Activated CD4-positive, alpha-beta T cell treated with anti-CD3 and anti-CD28 coated beads, Interleukin-2, amount 50 U/mL, for 1 hour (primary cell): Measurements from ENCODE around the gene SCART1.
"Not testable (repeated sequence)": the region's sequence is repeated elsewhere in the genome, so short reads cannot be mapped to it uniquely, and the experiment has no call there.

Source experiments
- DNase-seq: peaks from one replicate; pipeline ENCODE4 v3.0.0-alpha.2; 2020

The SCART1 gene

GRCh38 chr10:133453516-133454203 is at the start of gene SCART1:
SCART1 (plus strand) TSS chr10:133453945; CDS start chr10:133453998, 53 bp downstream.
- DNase-seq, result no peak

GRCh38 chr10:133405272-133405671 is 48.5 kb upstream of the SCART1 start:
- no peak for DNase-seq

- no peak for DNase-seq
Measured at GRCh38 chr10:133405844-133406527, 47.8 kb upstream of the SCART1 start.

GRCh38 chr10:133411523-133412380 is 42.0 kb upstream of the SCART1 start:
- no peak for DNase-seq

- DNase-seq, result no peak
Measured at GRCh38 chr10:133412381-133412711, 41.4 kb upstream of the SCART1 start.

- DNase-seq, result not testable (repeated sequence)
Measured at GRCh38 chr10:133414401-133414800, 39.3 kb upstream of the SCART1 start.

- DNase-seq, result no peak
Measured at GRCh38 chr10:133415752-133416151, 38.0 kb upstream of the SCART1 start.

- no peak for DNase-seq
Measured at GRCh38 chr10:133418289-133418993, 35.3 kb upstream of the SCART1 start.

- no peak for DNase-seq
Measured at GRCh38 chr10:133419211-133419950, 34.4 kb upstream of the SCART1 start.

GRCh38 chr10:133420028-133420427 is 33.7 kb upstream of the SCART1 start:
- DNase-seq, result no peak

- DNase-seq, result no peak
Measured at GRCh38 chr10:133420579-133420978, 33.2 kb upstream of the SCART1 start.

GRCh38 chr10:133421336-133422222 is 32.2 kb upstream of the SCART1 start:
- DNase-seq, result no peak

- no peak for DNase-seq
Measured at GRCh38 chr10:133422223-133422806, 31.4 kb upstream of the SCART1 start.

GRCh38 chr10:133422807-133423771 is 30.7 kb upstream of the SCART1 start:
- no peak for DNase-seq

GRCh38 chr10:133424102-133424501 is 29.6 kb upstream of the SCART1 start:
- not testable (repeated sequence) for DNase-seq

GRCh38 chr10:133424601-133425000 is 29.1 kb upstream of the SCART1 start, which contains the start of gene SPRN:
SPRN (minus strand) TSS chr10:133424625; CDS start chr10:133423681, 944 bp downstream.
- not testable (repeated sequence) for DNase-seq

GRCh38 chr10:133429571-133429970 is 24.2 kb upstream of the SCART1 start:
- not testable (repeated sequence) for DNase-seq

- not testable (repeated sequence) for DNase-seq
Measured at GRCh38 chr10:133431888-133432613, 21.7 kb upstream of the SCART1 start.

GRCh38 chr10:133432789-133433188 is 21.0 kb upstream of the SCART1 start:
- DNase-seq, result not testable (repeated sequence)
